HepG2 (cell line): ENCODE measurements around the gene CAMKK1. TPM values are rescaled to one million over a fixed set of nuclear protein-coding genes. Genes with fewer than 3 reads are reported as not detected.

ENCODE experiments used
- ATAC-seq: fragments of 200-7000 bp; cut with Tn5 transposase; 3 replicates; pipeline ENCODE4 v1.9.1; 2020; ENCODE audit warnings: mild to moderate bottlenecking, moderate library complexity
- BruUV-seq: library from RNA; stranded (reverse); fragments of 400-500 nt; replicated peaks from 2 replicates; lab custom pipeline; 2021; lab: Mats Ljungman, UMichigan
- CTCF ChIA-PET: fragments of 300-600 bp; formaldehyde crosslinking; extraction: SDS; loops from one replicate; lab custom pipeline; 2021; ENCODE audit warnings: low total read pairs, inconsistent platforms, low intra/inter-chr PET ratio; lab: Yijun Ruan, JAX
- POLR2A ChIA-PET: fragments of 350-600 bp; sonication (Branson Sonifier 250); formaldehyde crosslinking; loops from one replicate; lab custom pipeline; 2020; ENCODE audit warnings: antibody characterized with exemption, inconsistent platforms; lab: Yijun Ruan, JAX
- DNase-seq: peaks from one replicate; pipeline ENCODE4 v3.0.0-alpha.2; 2015; ENCODE audit warnings: low spot score
- FAIRE-seq: peaks from 3 replicates; lab custom pipeline; 2011; peaks lifted over from hg19 to GRCh38; lab: Jason Lieb, UNC
- H2AFZ ChIP-seq: one replicate; pipeline ENCODE4 v1.6.1; 2011; ENCODE audit warnings: low read length, inconsistent platforms
- H3K27ac ChIP-seq: fragments of 300-600 bp; 3 replicates; pipeline ENCODE4 v1.8.0; 2011; ENCODE audit warnings: mixed run types, mild to moderate bottlenecking, mixed read lengths, low read length, inconsistent platforms; ENCODE audit not compliant: insufficient read depth; ENCODE audit errors: extremely low read length
- H3K27me3 ChIP-seq, 2 experiments: fragments of 200-600 bp in 1 of 2; 2 replicates in 1 of 2; 3 replicates in 1 of 2; pipeline versions ENCODE4 v1.6.0 to v1.8.0; 2011; ENCODE audit warnings: low read length in 2 of 2, mild to moderate bottlenecking in 2 of 2, moderate library complexity in 2 of 2, inconsistent platforms in 1 of 2; ENCODE audit not compliant: insufficient read depth in 2 of 2, control insufficient read depth in 1 of 2
- H3K36me3 ChIP-seq, 2 experiments: fragments of 200-600 bp in 1 of 2; replicated peaks in 1 of 2; 2 replicates in 1 of 2; 3 replicates in 1 of 2; pipeline versions ENCODE4 v1.5.1 to v1.8.0; 2011; ENCODE audit warnings: low read length in 2 of 2, inconsistent platforms in 1 of 2; ENCODE audit not compliant: insufficient read depth in 2 of 2, control insufficient read depth in 1 of 2
- H3K4me1 ChIP-seq: 2 replicates; pipeline ENCODE4 v1.5.1; 2012; ENCODE audit warnings: low read length, inconsistent platforms; ENCODE audit not compliant: insufficient read depth
- H3K4me2 ChIP-seq: 2 replicates; pipeline ENCODE4 v1.6.0; 2011; ENCODE audit warnings: low read depth, low read length, inconsistent platforms
- H3K4me3 ChIP-seq, 3 experiments: fragments of 200-600 bp in 1 of 3; sonication (generic), shearing (Covaris generic) in 1 of 3; replicated peaks in 1 of 3; 2 replicates each; pipeline ENCODE4 v1.5.1; 2011 to 2016; ENCODE audit warnings: low read length in 3 of 3, inconsistent platforms in 2 of 3, low read depth in 2 of 3, mild to moderate bottlenecking in 2 of 3, control low read depth in 1 of 3, mixed read lengths in 1 of 3; ENCODE audit not compliant: insufficient read depth in 1 of 3
- H3K79me2 ChIP-seq: one replicate; pipeline ENCODE4 v1.6.1; 2011; ENCODE audit warnings: low read length, inconsistent platforms; ENCODE audit not compliant: insufficient read depth
- H3K9ac ChIP-seq: 2 replicates; pipeline ENCODE4 v1.6.0; 2011; ENCODE audit warnings: mild to moderate bottlenecking, low read depth, low read length, inconsistent platforms; ENCODE audit not compliant: insufficient read depth
- H3K9me3 ChIP-seq: 2 replicates; pipeline ENCODE4 v1.5.1; 2012; ENCODE audit warnings: mild to moderate bottlenecking, low read length
- H4K20me1 ChIP-seq: 2 replicates; pipeline ENCODE4 v1.6.0; 2011; ENCODE audit warnings: inconsistent platforms, mild to moderate bottlenecking, low read length, moderate library complexity; ENCODE audit not compliant: insufficient read depth
- CCAR2 ChIP-seq: fragments of 200-400 bp; formaldehyde crosslinking; optimal IDR thresholded peaks from 2 replicates; pipeline ENCODE3; 2018; ENCODE audit warnings: low read depth, mild to moderate bottlenecking, low read length, moderate library complexity
- E2F1 ChIP-seq: sonication (generic); formaldehyde crosslinking; IDR thresholded peaks from 2 replicates; pipeline ENCODE4 v1.5.0; 2020; ENCODE audit warnings: missing genetic modification reagents
- E2F2 ChIP-seq: sonication (generic); formaldehyde crosslinking; IDR thresholded peaks from 2 replicates; pipeline ENCODE4 v1.4.0; 2020; ENCODE audit warnings: missing genetic modification reagents, borderline replicate concordance
- MAFF ChIP-seq: IDR thresholded peaks from 2 replicates; pipeline ENCODE4 v1.6.1; 2011; ENCODE audit warnings: low read depth, low read length, improper control_type of control experiment
- MAFK ChIP-seq, 2 experiments: IDR thresholded peaks in 1 of 2; conservative IDR thresholded peaks in 1 of 2; 2 replicates each; pipeline ENCODE4 v1.6.1; 2011; ENCODE audit warnings: improper control_type of control experiment in 2 of 2, low read length in 2 of 2
- MEIS1 ChIP-seq: sonication (generic); formaldehyde crosslinking; IDR thresholded peaks from 2 replicates; pipeline ENCODE4 v1.9.0; 2021; ENCODE audit warnings: mild to moderate bottlenecking, missing genetic modification reagents, moderate library complexity, borderline replicate concordance
- SAFB2 ChIP-seq: sonication (generic); formaldehyde crosslinking; IDR thresholded peaks from 2 replicates; pipeline ENCODE4 v1.5.1; 2020; ENCODE audit warnings: missing genetic modification reagents, low read depth, mild to moderate bottlenecking, borderline replicate concordance
- TBP ChIP-seq: sonication (generic); formaldehyde crosslinking; IDR thresholded peaks from 2 replicates; pipeline ENCODE4 v1.5.0; 2020; ENCODE audit warnings: missing genetic modification reagents
- TEAD3 ChIP-seq: optimal IDR thresholded peaks from 2 replicates; pipeline ENCODE3; 2016; ENCODE audit warnings: borderline replicate concordance
- THYN1 ChIP-seq: sonication (generic); formaldehyde crosslinking; IDR thresholded peaks from 2 replicates; pipeline ENCODE4 v1.8.1; 2023; ENCODE audit warnings: low read depth, mild to moderate bottlenecking, moderate library complexity, missing genetic modification reagents, borderline replicate concordance
- ZBTB37 ChIP-seq: sonication (generic); formaldehyde crosslinking; IDR thresholded peaks from 2 replicates; pipeline ENCODE4 v1.4.0; 2020; ENCODE audit warnings: mild to moderate bottlenecking, missing genetic modification reagents
- ZBTB4 ChIP-seq: sonication (generic); formaldehyde crosslinking; IDR thresholded peaks from 2 replicates; pipeline ENCODE4 v1.4.0; 2020; ENCODE audit warnings: missing genetic modification reagents, mild to moderate bottlenecking, borderline replicate concordance
- ZNF136 ChIP-seq: sonication (generic); formaldehyde crosslinking; IDR thresholded peaks from 2 replicates; pipeline ENCODE4 v1.8.1; 2022; ENCODE audit warnings: low read depth, mild to moderate bottlenecking, moderate library complexity, missing genetic modification reagents
- ZNF724P ChIP-seq: sonication (generic); formaldehyde crosslinking; IDR thresholded peaks from 2 replicates; pipeline ENCODE4 v1.8.0; 2022; ENCODE audit warnings: missing genetic modification reagents, borderline replicate concordance
- WGBS: methylation state at CpG from one replicate; pipeline ENCODE4 v1.1.6; 2017; ENCODE audit warnings: low lambda C conversion rate; 5-methylcytosine and 5-hydroxymethylcytosine counted together
- in situ Hi-C: cut with HindIII; loops from 2 replicates; pipeline ENCODE4 v1.10.0; 2017; ENCODE audit warnings: low pct_unique_long_range_greater_than_20kb; ENCODE audit not compliant: extremely low pct_ligation_motif_present
- intact Hi-C: fragments of 100-400 bp; cut with micrococcal nuclease; formaldehyde crosslinking; loops from one replicate; pipeline ENCODE4 v1.10.0; 2022; ENCODE audit not compliant: unreplicated experiment
- polyA plus RNA-seq, 8 experiments: library from polyadenylated mRNA; depleted of rRNA in 3 of 8; stranded (reverse) in 7 of 8; unstranded in 1 of 8; fragments of >200 nt; fragmentation: Illumina TruSeq in 4 of 8; extraction: Trizol in 4 of 8; gene quantifications; 2 replicates each; pipeline versions ENCODE4 v1.2.1 to v1.2.3, GENCODE V29; 2011 to 2016; ENCODE audit warnings: low read depth in 4 of 8, missing spikeins in 1 of 8, mixed read lengths in 1 of 8; ENCODE audit not compliant: insufficient read depth in 1 of 8
- total RNA-seq, 5 experiments: library from RNA; depleted of rRNA; stranded (reverse); fragments of >200 nt; fragmentation: Illumina TruSeq; extraction: Trizol; gene quantifications; 2 replicates each; pipeline ENCODE4 v1.2.3, GENCODE V29; 2016; ENCODE audit warnings: low read depth in 1 of 5
- TF ChIP-seq, protein P1 (sequence below): sonication (generic); formaldehyde crosslinking; IDR thresholded peaks from 2 replicates; pipeline ENCODE4 v1.5.0; 2020; ENCODE audit warnings: missing genetic modification reagents, mild to moderate bottlenecking, borderline replicate concordance

CAMKK1 gene
- total and polyA plus RNA-seq, 2 of the 13 experiments (the other 11 are each of a cell fraction or from before 2014, with no cell fraction given), result 1.5 to 1.6 TPM

- CTCF ChIA-PET, result interaction anchor here (1.9 kb wide), 1 partner anchor 63 kb away, joined by 9 read pairs; no protein-coding TSS in a partner anchor
- no peak for TF ChIP-seq TEAD3 (CRISPR knock-in tag)
- TF ChIP-seq MEIS1 (CRISPR knock-in tag), result no peak
- no peak for TF ChIP-seq ZBTB37 (CRISPR knock-in tag)
- TF ChIP-seq TBP (CRISPR knock-in tag), result no peak
- no peak for TF ChIP-seq MAFK (conservative IDR thresholded peaks at IDR 0.05 in 1 of 2, IDR thresholded peaks at IDR 0.05 in 1 of 2; ENCODE audit: low read length in 2 of 2)
- TF ChIP-seq MAFF, result no peak
- no peak for TF ChIP-seq ZNF136
- TF ChIP-seq, protein P1, sequence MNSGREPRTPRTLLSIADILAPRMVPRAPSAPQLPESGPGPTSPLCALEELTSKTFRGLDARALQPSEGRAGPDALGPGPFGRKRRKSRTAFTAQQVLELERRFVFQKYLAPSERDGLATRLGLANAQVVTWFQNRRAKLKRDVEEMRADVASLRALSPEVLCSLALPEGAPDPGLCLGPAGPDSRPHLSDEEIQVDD, result no peak
- no peak for TF ChIP-seq E2F2 (CRISPR knock-in tag)
- no peak for TF ChIP-seq E2F1 (CRISPR knock-in tag)
- TF ChIP-seq THYN1 (CRISPR knock-in tag), result no peak
- TF ChIP-seq CCAR2, result no peak
- TF ChIP-seq SAFB2, result no peak
- TF ChIP-seq ZBTB4 (CRISPR knock-in tag), result no peak
- no peak for TF ChIP-seq ZNF724P (CRISPR knock-in tag)
Observed at GRCh38 chr17:3828151-3828851, 64.6 kb downstream of the CAMKK1 start.

More at GRCh38 chr17:3828151-3828851, 64.6 kb downstream of the CAMKK1 start:
- Histone ChIP-seq H3K27me3 (no peaks in the 10 kb centered on the region; a peak in 1 of 5 replicates), H3K4me2 (no peak overlapping the region), H4K20me1 (no peaks in the 10 kb centered on the region), H3K36me3 (peaks cover 12 to 44% of the 10 kb centered on the region in 2 experiments), H3K9me3 (no peaks in the 10 kb centered on the region), H3K4me3 (no peak overlapping the region), H3K9ac (no peak overlapping the region), H3K79me2 (no peaks in the 10 kb centered on the region), H3K27ac (peak overlapping the region; percentile 12), H3K4me1 (no peaks in the 10 kb centered on the region; the same call in 1 of the 2 replicates), H2AFZ (no peak overlapping the region)
- 86% methylated on average over 7 of the region's 7 CpGs for WGBS
- ATAC-seq (peak; percentile 44), FAIRE-seq (no peak), DNase-seq (no peak)
- intact Hi-C loops (loop anchor here (5.0 kb wide), 1 partner anchor 146 kb away; no protein-coding TSS in a partner anchor), in situ Hi-C loops (no loop called here)
- POLR2A ChIA-PET, result interaction anchor here (0.9 kb wide), 1 partner anchor 91 kb away, joined by 4 read pairs; no protein-coding TSS in a partner anchor
- no TSS peak for BruUV-seq
